ENCODE data around the gene SERINC4.
A peak's percentile ranks its signal among the peaks of the same experiment; 100 is the strongest.
"Not testable (repeated sequence)": the region's sequence is repeated elsewhere in the genome, so short reads cannot be mapped to it uniquely, and the experiment has no call there.

SERINC4 gene

GRCh38 chr15:43799945-43800285 is at the start of gene SERINC4:
Gene SERINC4, minus strand, starts transcription at chr15:43800220. Its CDS starts 234 bp downstream, at chr15:43799986.
- no peak for DNase-seq (ENCODE audit: low spot score)

DNA sequence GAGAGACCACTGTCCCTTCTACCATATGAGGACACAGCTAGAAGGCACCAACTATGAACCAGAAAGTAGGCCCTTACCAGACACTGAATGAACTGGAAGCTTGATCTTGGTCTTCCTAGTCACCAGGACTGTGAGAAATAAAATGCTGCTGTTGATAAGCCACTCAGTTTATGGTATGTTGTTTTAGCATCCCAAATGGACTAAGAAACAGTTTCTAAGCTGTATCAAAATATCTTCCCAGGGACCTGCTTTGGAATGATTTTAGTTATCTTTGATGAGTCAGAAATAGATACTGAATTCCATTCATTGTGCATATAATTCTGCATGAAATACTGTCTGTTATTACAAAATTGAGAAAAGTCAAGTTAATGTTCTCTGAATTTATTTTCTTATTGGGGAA is 45.4 kb upstream of the SERINC4 start:
- no peak for DNase-seq (ENCODE audit: low spot score)

- not testable (repeated sequence) for DNase-seq (ENCODE audit: low spot score)
Observed at GRCh38 chr15:43832485-43832884, 32.5 kb upstream of the SERINC4 start.

GRCh38 chr15:43831519-43832052 is 31.6 kb upstream of the SERINC4 start:
- not testable (repeated sequence) for DNase-seq (ENCODE audit: low spot score)

GRCh38 chr15:43830691-43831275 is 30.8 kb upstream of the SERINC4 start:
- DNase-seq (ENCODE audit: low spot score), result not testable (repeated sequence)

DNA sequence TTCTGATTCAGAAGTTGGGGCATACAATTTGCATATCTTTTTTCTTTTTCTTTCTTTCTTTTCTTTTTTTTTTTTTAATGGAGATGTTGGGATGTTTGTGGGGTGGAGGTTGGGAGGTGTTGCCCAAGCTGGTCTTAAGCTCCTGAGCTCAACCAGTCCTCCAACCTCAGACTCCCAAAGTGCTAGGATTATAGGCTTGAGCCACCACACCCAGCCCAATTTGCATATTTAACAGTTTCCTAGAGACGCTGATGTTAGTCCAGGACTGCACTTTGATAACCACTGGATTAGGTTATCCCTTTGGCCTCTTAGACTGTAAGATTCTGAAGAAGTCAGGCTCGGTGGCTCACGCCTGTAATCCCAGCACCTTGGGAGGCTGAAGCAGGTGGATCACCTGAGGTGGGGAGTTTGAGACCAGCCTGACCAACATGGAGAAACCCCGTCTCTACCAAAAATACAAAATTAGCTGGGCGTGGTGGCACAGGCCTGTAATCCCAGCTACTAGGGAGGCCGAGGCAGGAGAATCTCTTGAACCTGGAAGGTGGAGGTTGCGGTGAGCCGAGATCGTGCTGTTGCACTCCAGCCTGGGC is 30.0 kb upstream of the SERINC4 start:
- not testable (repeated sequence) for DNase-seq (ENCODE audit: low spot score)

- DNase-seq (ENCODE audit: low spot score), result no peak
Observed at GRCh38 chr15:43828061-43828657, 28.1 kb upstream of the SERINC4 start.

GRCh38 chr15:43826508-43827341 is 26.7 kb upstream of the SERINC4 start, which contains the start of gene WDR76:
Gene WDR76, plus strand, starts transcription at chr15:43827002. Its CDS starts 31 bp downstream, at chr15:43827033.
- DNase-seq (ENCODE audit: low spot score), result peak; percentile 42

- no peak for DNase-seq (ENCODE audit: low spot score)
Observed at GRCh38 chr15:43826029-43826507, 26.0 kb upstream of the SERINC4 start.

GRCh38 chr15:43825305-43825704 is 25.3 kb upstream of the SERINC4 start:
- not testable (repeated sequence) for DNase-seq (ENCODE audit: low spot score)

DNA sequence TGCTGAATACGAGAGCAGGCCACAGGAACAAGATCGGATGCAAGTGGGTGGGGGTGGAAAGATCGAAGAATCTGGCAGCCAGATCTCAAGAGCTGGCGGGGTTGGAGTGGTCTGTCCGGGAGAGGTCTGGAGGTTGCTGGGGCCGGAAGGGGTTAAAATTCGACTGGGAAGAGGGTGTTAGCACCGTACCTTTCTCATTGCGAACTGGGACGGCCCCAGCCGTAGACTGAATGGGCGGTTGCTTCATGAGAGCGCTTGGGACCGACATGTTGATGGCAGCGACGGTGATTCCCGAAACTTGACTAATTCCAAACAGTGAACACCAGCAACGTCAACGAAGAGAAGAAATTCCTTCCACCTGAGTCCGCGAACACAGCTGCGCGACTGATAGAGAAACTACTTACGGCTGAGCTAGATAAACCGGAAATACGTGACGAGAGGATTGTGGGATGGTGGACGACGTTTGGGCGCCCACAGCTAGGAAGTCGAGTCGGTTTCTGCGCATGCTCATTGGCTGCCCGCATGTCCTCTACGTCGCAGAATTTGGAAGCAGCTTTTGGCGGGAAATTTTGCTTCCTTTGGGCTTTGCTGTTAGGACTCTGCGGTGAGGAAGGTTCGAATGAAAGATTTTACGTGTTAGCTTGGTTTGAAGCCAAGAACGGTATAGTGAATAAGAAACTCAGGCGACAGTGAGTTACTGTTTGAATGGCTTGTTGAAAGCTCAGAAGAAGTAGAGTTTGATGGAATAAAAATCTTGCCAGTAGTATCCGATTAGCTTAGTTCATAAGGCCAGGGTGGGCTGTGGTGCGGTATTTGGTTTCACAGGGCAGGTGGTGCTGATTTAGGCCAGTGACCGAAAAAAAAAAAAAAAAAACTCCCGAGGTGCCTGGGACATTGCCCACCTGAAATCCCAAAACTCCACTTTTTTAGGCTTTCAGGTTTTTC is 24.6 kb upstream of the SERINC4 start, which contains the start of gene MFAP1:
Gene MFAP1, minus strand, starts transcription at position 389 of the 945 bp plus-strand sequence. Its CDS starts 121 bp downstream, at position 268.
- DNase-seq (ENCODE audit: low spot score), result peak; percentile 77

- DNase-seq (ENCODE audit: low spot score), result no peak
Observed at GRCh38 chr15:43821505-43821904, 21.5 kb upstream of the SERINC4 start.

- not testable (repeated sequence) for DNase-seq (ENCODE audit: low spot score)
Observed at GRCh38 chr15:43815064-43815463, 15.0 kb upstream of the SERINC4 start.

DNA sequence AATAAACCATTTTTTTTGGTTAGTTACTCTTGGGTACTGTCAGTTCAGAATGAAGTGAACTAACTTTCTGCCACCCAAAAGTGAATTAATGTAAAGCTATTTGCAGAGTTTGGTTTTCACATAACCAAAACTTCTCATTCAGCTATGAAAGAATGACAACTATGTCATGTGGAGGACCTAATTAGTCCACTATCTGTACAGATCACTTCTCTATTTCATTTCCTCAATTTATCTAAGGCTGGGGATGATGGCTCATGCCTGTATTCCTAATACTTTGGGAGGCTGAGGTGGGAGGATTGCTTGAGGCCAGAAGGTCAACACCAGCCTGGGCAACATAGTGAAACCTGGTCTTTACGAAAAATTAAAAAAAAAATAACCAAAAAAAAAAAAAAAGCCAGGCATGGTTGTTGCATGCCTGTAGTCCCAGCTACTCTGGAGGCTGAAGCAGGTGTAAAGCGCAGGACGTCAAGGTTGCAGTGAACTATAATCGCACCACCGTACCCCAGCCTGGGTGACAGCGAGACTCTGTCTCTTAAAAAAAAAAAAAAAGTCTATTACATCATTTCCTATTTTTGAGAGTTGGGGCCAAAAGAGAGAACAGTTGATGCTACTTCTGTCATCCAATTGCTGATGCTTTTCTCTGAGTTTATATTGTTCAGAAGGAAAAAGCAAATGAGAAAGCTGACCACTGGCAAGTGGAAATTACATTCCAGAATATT is 9.1 kb upstream of the SERINC4 start:
- DNase-seq (ENCODE audit: low spot score), result no peak

DNA sequence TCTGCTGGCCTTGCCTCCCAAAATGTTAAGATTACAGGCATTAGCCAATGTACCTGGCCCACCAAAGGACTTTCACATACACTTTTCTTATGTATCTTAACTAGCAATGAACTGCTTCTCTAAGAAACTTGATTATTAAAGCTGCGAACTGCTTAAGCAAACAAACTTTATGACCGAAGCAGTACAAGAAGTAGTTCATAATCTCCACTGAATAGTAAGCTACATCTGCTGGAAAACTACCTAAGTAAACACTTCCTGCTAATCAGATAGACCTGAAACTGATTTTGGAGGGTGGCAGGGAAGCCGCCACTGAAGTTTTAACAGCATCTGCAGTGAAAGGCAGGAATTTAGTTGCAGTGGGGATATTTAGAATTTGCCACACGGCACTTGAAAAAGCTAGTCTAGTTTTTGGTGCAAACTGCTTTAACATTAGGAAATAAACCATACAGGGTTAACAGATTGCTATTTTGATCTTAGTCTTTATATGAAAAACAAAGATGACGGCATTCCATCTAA is 8.5 kb upstream of the SERINC4 start:
- no peak for DNase-seq (ENCODE audit: low spot score)

DNA sequence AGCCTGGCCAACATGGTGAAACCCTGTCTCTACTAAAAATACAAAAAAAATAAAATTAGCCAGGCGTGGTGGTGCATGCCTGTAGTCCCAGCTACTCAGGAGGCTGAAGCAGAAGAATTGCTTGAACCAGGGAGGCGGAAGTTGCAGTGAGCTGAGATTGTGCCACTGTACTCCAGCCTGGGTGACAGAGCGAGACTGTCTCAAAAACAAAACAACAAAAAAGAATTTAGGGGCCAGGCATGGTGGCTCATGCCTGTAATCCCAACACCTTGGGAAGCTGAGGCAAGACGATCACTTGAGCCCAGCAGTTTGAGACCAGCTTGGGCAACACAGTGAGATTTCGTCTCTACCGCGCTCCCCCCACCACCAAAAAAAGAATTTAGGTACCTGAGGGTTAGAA is 2.7 kb upstream of the SERINC4 start:
- not testable (repeated sequence) for DNase-seq (ENCODE audit: low spot score)

DNA sequence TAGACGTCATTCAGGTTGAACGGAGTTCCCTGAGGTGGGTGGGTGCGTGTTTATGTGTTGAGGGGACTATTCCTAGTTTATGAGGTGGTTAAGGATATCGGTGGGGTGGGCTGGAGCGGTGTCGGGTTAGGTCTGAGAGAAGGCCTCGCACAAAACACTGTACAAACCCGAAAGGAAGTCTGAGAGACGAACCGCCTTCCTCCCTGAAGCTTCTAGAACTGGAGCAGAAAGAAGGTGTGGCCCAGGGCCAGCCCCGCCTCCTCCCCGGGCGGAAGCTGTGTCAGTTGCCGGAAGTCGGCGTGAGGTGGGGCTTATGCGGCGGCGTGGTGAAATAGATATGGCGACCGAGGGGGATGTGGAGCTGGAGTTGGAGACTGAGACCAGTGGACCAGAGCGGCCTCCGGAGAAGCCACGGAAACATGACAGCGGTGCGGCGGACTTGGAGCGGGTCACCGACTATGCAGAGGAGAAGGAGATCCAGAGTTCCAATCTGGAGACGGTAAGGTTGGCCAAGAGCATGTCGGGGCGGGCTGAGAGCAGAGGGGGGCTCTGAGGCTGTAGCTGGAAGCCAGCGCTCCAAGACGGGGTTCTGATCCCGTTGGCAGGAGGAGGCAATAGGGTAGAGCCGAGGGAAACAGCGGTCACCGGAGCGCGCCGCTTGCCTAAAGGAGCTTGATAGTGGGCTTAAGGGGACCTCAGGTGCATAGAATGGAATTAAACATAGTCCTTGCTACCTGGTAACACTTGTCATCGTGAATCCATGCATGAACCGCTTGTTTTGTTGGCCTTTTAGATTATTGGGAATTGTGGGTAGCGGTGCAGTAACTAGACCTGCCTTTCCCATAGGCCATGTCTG is 494 bp upstream of the SERINC4 start, which contains the start of gene HYPK:
Gene HYPK, plus strand, starts transcription at position 314 of the 856 bp plus-strand sequence. Its CDS starts 24 bp downstream, at position 338.
- no peak for DNase-seq (ENCODE audit: low spot score)

GRCh38 chr15:43799209-43799944 is 643 bp downstream of the SERINC4 start:
- no peak for DNase-seq (ENCODE audit: low spot score)
